Putamen (tissue), 1 donor: Measurements from ENCODE around the gene DNAJA4.

Experiments
- DNase-seq: peaks from one replicate; pipeline ENCODE4 v3.0.0-alpha.2; 2016; ENCODE audit warnings: low spot score

DNAJA4 gene

GRCh38 chr15:78280319-78281072 lies 16.1 kb downstream of the DNAJA4 start:
- DNase-seq = no peak

- no peak for DNase-seq
Measured at GRCh38 chr15:78282324-78282723, 18.0 kb downstream of the DNAJA4 start.

GRCh38 chr15:78284758-78285157 lies 20.4 kb downstream of the DNAJA4 start:
- no peak for DNase-seq

- DNase-seq = no peak
Measured at GRCh38 chr15:78290222-78290621, 25.9 kb downstream of the DNAJA4 start.

GRCh38 chr15:78291052-78291451 lies 26.7 kb downstream of the DNAJA4 start:
- no peak for DNase-seq

GRCh38 chr15:78291698-78292097 lies 27.3 kb downstream of the DNAJA4 start:
- DNase-seq = no peak

GRCh38 chr15:78292219-78292618 lies 27.9 kb downstream of the DNAJA4 start:
- no peak for DNase-seq

- peak; percentile 93 for DNase-seq
Measured at GRCh38 chr15:78299101-78299930, 35.0 kb downstream of the DNAJA4 start, which contains the start of gene SKIC8. TSS of gene SKIC8 (minus strand) at chr15:78299609. CDS start at chr15:78295686, 3,923 bp downstream.

GRCh38 chr15:78301326-78301725 lies 37.0 kb downstream of the DNAJA4 start:
- DNase-seq = no peak

- DNase-seq = no peak
Measured at GRCh38 chr15:78301828-78302227, 37.5 kb downstream of the DNAJA4 start.

GRCh38 chr15:78302579-78303312 lies 38.4 kb downstream of the DNAJA4 start:
- DNase-seq = no peak

GRCh38 chr15:78304216-78305066 lies 40.1 kb downstream of the DNAJA4 start:
- no peak for DNase-seq

- DNase-seq = no peak
Measured at GRCh38 chr15:78306176-78306774, 41.9 kb downstream of the DNAJA4 start.

- no peak for DNase-seq
Measured at GRCh38 chr15:78307976-78308375, 43.6 kb downstream of the DNAJA4 start.

GRCh38 chr15:78308422-78309032 lies 44.2 kb downstream of the DNAJA4 start:
- DNase-seq = peak; percentile 45

GRCh38 chr15:78311292-78311691 lies 46.9 kb downstream of the DNAJA4 start:
- no peak for DNase-seq

- DNase-seq = no peak
Measured at GRCh38 chr15:78312536-78312935, 48.2 kb downstream of the DNAJA4 start.

GRCh38 chr15:78312957-78313356 lies 48.6 kb downstream of the DNAJA4 start:
- no peak for DNase-seq

- DNase-seq = no peak
Measured at GRCh38 chr15:78313383-78313782, 49.0 kb downstream of the DNAJA4 start.

- DNase-seq = no peak
Measured at GRCh38 chr15:78314181-78314581, 49.8 kb downstream of the DNAJA4 start.
